Sigmoid colon (tissue), 7 donors: ENCODE data around the gene ANO3. TPM values are rescaled to one million over a fixed set of nuclear protein-coding genes. Genes with fewer than 3 reads are reported as not detected.

Experiments used
- DNase-seq: peaks from one replicate; pipeline ENCODE4 v3.0.0-alpha.2; 2019
- H3K27ac ChIP-seq, 4 donors: fragments of 200-600 bp; sonication (generic); one replicate each; pipeline ENCODE4 v1.5.1; 2016 to 2019; ENCODE audit warnings: mild to moderate bottlenecking in 1 of 4
- H3K27me3 ChIP-seq, 3 donors: fragments of 200-600 bp; sonication (generic); one replicate each; pipeline ENCODE4 v1.5.1; 2019; ENCODE audit warnings: mild to moderate bottlenecking in 1 of 3
- H3K36me3 ChIP-seq, 4 donors: fragments of 200-600 bp; sonication (generic); one replicate each; pipeline ENCODE4 v1.5.1; 2016 to 2019
- H3K4me1 ChIP-seq, 4 donors: fragments of 200-600 bp; sonication (generic); one replicate each; pipeline ENCODE4 v1.5.1; 2017 to 2019
- H3K4me3 ChIP-seq, 4 donors: fragments of 200-600 bp; sonication (generic); one replicate each; pipeline ENCODE4 v1.5.1; 2017 to 2019; ENCODE audit warnings: mild to moderate bottlenecking in 2 of 4, moderate library complexity in 1 of 4
- H3K9me3 ChIP-seq, 4 donors: fragments of 200-600 bp in 3 of 4; sonication (generic) in 3 of 4; one replicate each; pipeline versions ENCODE4 v1.5.1 to v1.6.1; 2013 to 2019
- CTCF ChIP-seq, 4 experiments: fragments of 450-650 bp in 3 of 4; fragments of 200-600 bp in 1 of 4; IDR thresholded peaks; one replicate each; pipeline ENCODE4 v1.5.1; 2016 to 2019; ENCODE audit warnings: antibody characterized with exemption in 4 of 4, mild to moderate bottlenecking in 3 of 4, moderate library complexity in 2 of 4
- EP300 ChIP-seq, 4 donors: sonication (generic); formaldehyde crosslinking; IDR thresholded peaks; one replicate each; pipeline ENCODE4 v1.6.1; 2017; ENCODE audit warnings: antibody characterized with exemption in 4 of 4
- POLR2A ChIP-seq, 2 donors: fragments of 450-650 bp; IDR thresholded peaks; one replicate each; pipeline ENCODE4 v1.6.1; 2016; ENCODE audit warnings: antibody characterized with exemption in 2 of 2, mild to moderate bottlenecking in 2 of 2, moderate library complexity in 2 of 2
- POLR2AphosphoS5 ChIP-seq, 4 donors: sonication (generic); formaldehyde crosslinking; IDR thresholded peaks; one replicate each; pipeline ENCODE4 v1.6.1; 2017; ENCODE audit warnings: antibody characterized with exemption in 4 of 4
- WGBS, 2 donors: extraction: QIAGEN DNeasy Blood & Tissue Kit; methylation state at CpG; one replicate each; pipeline ENCODE4 v1.1.7; 2013; 5-methylcytosine and 5-hydroxymethylcytosine counted together
- intact Hi-C: fragments of 100-400 bp; cut with DNase I; formaldehyde crosslinking; loops from one replicate; pipeline ENCODE4 v1.15.1; 2023
- polyA plus RNA-seq, 3 donors: library from polyadenylated mRNA; stranded (reverse); fragments of 200-250 nt; gene quantifications; one replicate each; pipeline ENCODE4 v1.2.3, GENCODE V29; 2013
- total RNA-seq, 4 donors: library from RNA; depleted of rRNA; stranded (reverse); fragments of >200 nt; gene quantifications; one replicate each; pipeline ENCODE4 v1.1.0, GENCODE V29; 2016
- donor health status: healthy with polysubstance abuse.
- donor health status: Bipolar disorder and iron deficiency.
- donor health status: healthy.

The ANO3 gene
- total and polyA plus RNA-seq, 7 donors, result 0.04 to 0.71 (median 0.33) TPM; not detected in 2

GRCh38 chr11:26480041-26480440 lies 148.1 kb downstream of the ANO3 start:
- no peaks in the 10 kb centered on the region for H3K27me3 ChIP-seq
- intact Hi-C loops, result no loop called here
- H3K36me3 ChIP-seq, result no peaks in the 10 kb centered on the region
- TF ChIP-seq POLR2A (IDR thresholded peaks at IDR 0.05) (no peak), POLR2AphosphoS5 (IDR thresholded peaks at IDR 0.05) (no peak), EP300 (IDR thresholded peaks at IDR 0.05) (no peak), CTCF (IDR thresholded peaks at IDR 0.05) (no peak)
- WGBS, 2 donors, result 74 to 92% methylated on average over 3 of the region's 3 CpGs
- no peaks in the 10 kb centered on the region for H3K4me1 ChIP-seq
- no peaks in the 10 kb centered on the region for H3K9me3 ChIP-seq
- H3K27ac ChIP-seq, result no peak overlapping the region
- no peak overlapping the region for H3K4me3 ChIP-seq
- DNase-seq, result no peak

- no peak for TF ChIP-seq POLR2A (IDR thresholded peaks at IDR 0.05)
- TF ChIP-seq POLR2AphosphoS5 (IDR thresholded peaks at IDR 0.05), result no peak
- TF ChIP-seq CTCF (IDR thresholded peaks at IDR 0.05), result no peak
- TF ChIP-seq EP300 (IDR thresholded peaks at IDR 0.05), result no peak
- 65 to 71% methylated on average over 2 of the region's 2 CpGs for WGBS, 2 donors
- Histone ChIP-seq H3K4me1 (no peaks in the 10 kb centered on the region), H3K36me3 (no peaks in the 10 kb centered on the region), H3K9me3 (no peaks in the 10 kb centered on the region), H3K4me3 (no peak overlapping the region), H3K27ac (no peak overlapping the region), H3K27me3 (no peaks in the 10 kb centered on the region)
- intact Hi-C loops, result no loop called here
- no peak for DNase-seq
Measured at GRCh38 chr11:26483108-26483507, 151.2 kb downstream of the ANO3 start.

- no peaks in the 10 kb centered on the region for H3K4me1 ChIP-seq
- WGBS, 2 donors, result 77 to 86% methylated on average over 6 of the region's 6 CpGs
- H3K27ac ChIP-seq, result no peak overlapping the region
- TF ChIP-seq POLR2AphosphoS5 (IDR thresholded peaks at IDR 0.05) (no peak), CTCF (IDR thresholded peaks at IDR 0.05) (no peak), EP300 (IDR thresholded peaks at IDR 0.05) (no peak), POLR2A (IDR thresholded peaks at IDR 0.05) (no peak)
- no peak overlapping the region for H3K4me3 ChIP-seq
- intact Hi-C loops, result no loop called here
- DNase-seq, result no peak
- no peaks in the 10 kb centered on the region for H3K9me3 ChIP-seq
- no peaks in the 10 kb centered on the region for H3K36me3 ChIP-seq
- no peaks in the 10 kb centered on the region for H3K27me3 ChIP-seq
Measured at GRCh38 chr11:26490546-26490945, 158.6 kb downstream of the ANO3 start.

- intact Hi-C loops, result no loop called here
- 7 to 23% methylated on average over 1 of the region's 1 CpG for WGBS, 2 donors
- no peak for TF ChIP-seq POLR2AphosphoS5 (IDR thresholded peaks at IDR 0.05)
- no peak for TF ChIP-seq CTCF (IDR thresholded peaks at IDR 0.05)
- TF ChIP-seq EP300 (IDR thresholded peaks at IDR 0.05), result no peak
- TF ChIP-seq POLR2A (IDR thresholded peaks at IDR 0.05), result no peak
Measured at GRCh38 chr11:26493616-26494015, 161.7 kb downstream of the ANO3 start.

DNA sequence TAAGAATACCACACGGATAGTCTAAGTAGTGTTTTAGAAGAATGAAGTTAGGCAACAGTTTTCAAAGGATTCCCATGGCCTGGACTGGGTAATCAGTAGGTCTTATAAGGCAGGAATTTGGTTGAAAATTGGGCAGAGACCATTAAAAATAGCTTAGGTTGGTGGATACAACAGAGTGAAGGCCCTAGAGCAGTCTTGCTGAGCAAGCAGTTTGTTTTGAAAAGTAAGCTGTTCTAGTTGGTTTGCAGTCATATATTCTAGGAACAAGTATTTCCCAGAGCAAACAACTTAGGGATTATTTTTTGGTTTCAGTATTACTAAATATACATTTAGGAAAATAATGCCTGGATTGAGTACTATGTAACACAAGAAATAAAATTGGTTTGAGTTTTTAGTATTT lies 175.3 kb downstream of the ANO3 start:
- TF ChIP-seq POLR2AphosphoS5 (IDR thresholded peaks at IDR 0.05) (no peak), CTCF (IDR thresholded peaks at IDR 0.05) (no peak), POLR2A (IDR thresholded peaks at IDR 0.05) (no peak), EP300 (IDR thresholded peaks at IDR 0.05) (no peak)
- intact Hi-C loops, result no loop called here
- Histone ChIP-seq H3K27ac (no peak overlapping the region), H3K27me3 (no peaks in the 10 kb centered on the region), H3K9me3 (no peaks in the 10 kb centered on the region), H3K4me3 (no peak overlapping the region), H3K4me1 (no peaks in the 10 kb centered on the region), H3K36me3 (no peaks in the 10 kb centered on the region)
- no peak for DNase-seq
- WGBS, 2 donors, result 0 to 36% methylated on average over 1 of the region's 1 CpG

More at GRCh38 chr11:26493616-26494015, 161.7 kb downstream of the ANO3 start:
- H3K9me3 ChIP-seq, result no peaks in the 10 kb centered on the region
- H3K4me1 ChIP-seq, result no peaks in the 10 kb centered on the region
- H3K4me3 ChIP-seq, result no peak overlapping the region
- no peak overlapping the region for H3K27ac ChIP-seq
- no peaks in the 10 kb centered on the region for H3K36me3 ChIP-seq
- no peak for DNase-seq
- H3K27me3 ChIP-seq, result no peaks in the 10 kb centered on the region
